ENCODE results near the gene ELMO1.

Gene ELMO1

GRCh38 chr7:37039131-37039749 lies 409.4 kb downstream of the ELMO1 start:
- no peak for DNase-seq (ENCODE audit: extremely low read depth in 1 of 2, low read depth in 1 of 2)

DNA sequence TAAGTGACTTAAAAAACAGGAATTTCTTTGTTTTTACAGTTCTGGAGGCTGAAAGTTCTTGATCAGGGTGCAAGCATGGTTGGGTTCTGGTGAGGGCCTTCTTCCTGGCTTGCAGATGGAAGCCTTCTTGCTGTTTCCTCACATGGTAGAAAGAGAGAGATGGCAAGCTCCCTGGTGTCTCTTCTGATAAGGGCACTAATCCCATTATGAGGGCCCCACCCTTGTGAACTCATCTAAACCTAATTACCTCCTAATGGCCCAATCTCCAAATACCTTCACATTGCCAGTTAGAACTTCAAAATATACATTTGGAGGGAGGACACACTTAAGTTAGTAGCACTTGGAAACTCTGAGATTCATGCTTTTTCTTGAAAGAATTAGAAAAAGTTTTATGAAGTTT lies 410.0 kb downstream of the ELMO1 start:
- DNase-seq (ENCODE audit: extremely low read depth in 1 of 2, low read depth in 1 of 2): no peak

DNA sequence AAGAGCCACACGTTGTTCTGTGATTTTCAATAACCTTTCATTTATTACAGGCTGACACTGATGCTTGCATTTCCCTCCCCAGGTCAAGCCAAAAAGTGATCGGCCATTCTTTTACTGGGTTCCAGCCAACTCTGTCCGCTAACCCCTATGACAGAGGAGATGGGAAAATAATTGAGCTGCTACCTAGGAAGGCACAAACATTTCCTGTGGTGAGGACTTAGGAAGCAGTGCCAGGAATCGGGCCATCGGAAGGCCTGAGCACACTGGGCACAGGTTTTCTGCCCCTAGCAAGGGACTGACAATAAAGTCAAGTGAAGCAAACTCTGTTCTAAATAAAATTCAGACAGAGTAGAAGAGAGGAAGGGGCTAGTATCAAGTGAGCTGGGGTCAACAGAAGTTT lies 411.4 kb downstream of the ELMO1 start:
- DNase-seq (ENCODE audit: extremely low read depth in 1 of 2, low read depth in 1 of 2): no peak

GRCh38 chr7:37035631-37036030 lies 413.0 kb downstream of the ELMO1 start:
- no peak for DNase-seq (ENCODE audit: extremely low read depth in 1 of 2, low read depth in 1 of 2)

- no peak for DNase-seq (ENCODE audit: extremely low read depth in 1 of 2, low read depth in 1 of 2)
These were observed 415.5 kb downstream of the ELMO1 start for GRCh38 chr7:37033141-37033540.

DNA sequence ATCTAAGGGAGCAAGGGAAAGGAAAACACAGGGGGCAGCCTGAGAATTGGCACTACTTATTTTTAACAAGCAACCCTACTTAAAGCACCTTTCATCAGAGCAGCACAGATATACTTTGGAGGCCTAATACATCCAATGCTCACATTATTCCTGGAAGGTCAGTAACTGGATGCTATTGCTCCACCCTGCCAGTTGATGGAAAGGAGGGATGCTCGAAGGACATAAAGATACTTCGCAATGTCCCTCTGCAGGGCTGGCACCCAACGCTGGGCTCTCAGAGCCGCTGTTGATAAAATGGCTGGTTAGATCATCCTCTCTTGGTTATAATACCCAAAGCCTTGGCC lies 416.4 kb downstream of the ELMO1 start:
- DNase-seq (ENCODE audit: extremely low read depth in 1 of 2, low read depth in 1 of 2): no peak

GRCh38 chr7:37031571-37032257 lies 416.9 kb downstream of the ELMO1 start:
- DNase-seq (ENCODE audit: extremely low read depth in 1 of 2, low read depth in 1 of 2): no peak

GRCh38 chr7:37028909-37029440 lies 419.7 kb downstream of the ELMO1 start:
- no peak for DNase-seq (ENCODE audit: extremely low read depth in 1 of 2, low read depth in 1 of 2)

- DNase-seq (ENCODE audit: extremely low read depth in 1 of 2, low read depth in 1 of 2): no peak
These were observed 420.9 kb downstream of the ELMO1 start for GRCh38 chr7:37027557-37028341.

GRCh38 chr7:37027104-37027503 lies 421.6 kb downstream of the ELMO1 start:
- DNase-seq (ENCODE audit: extremely low read depth in 1 of 2, low read depth in 1 of 2): no peak

DNA sequence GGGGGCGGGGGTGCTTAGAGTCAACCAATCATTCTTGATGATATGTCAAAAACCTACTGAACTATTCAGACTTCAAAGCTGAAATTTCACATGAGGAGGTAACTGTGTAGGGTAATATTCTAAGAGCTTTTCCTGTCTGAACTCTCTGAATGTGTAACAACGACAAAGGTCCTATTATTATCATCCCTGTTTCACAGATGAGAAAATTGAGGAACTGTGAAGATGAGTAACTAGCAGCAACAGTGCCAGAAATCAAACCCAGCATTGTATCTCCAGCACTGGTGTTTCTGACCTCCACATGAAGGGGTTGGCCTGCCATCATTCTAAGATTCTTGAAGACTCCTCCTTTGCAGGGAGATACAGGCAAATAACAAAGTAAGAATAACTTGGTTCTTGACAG lies 429.7 kb downstream of the ELMO1 start:
- no peak for DNase-seq (ENCODE audit: extremely low read depth in 1 of 2, low read depth in 1 of 2)

GRCh38 chr7:37016064-37016878 lies 432.4 kb downstream of the ELMO1 start:
- DNase-seq (ENCODE audit: extremely low read depth in 1 of 2, low read depth in 1 of 2): no peak

- no peak for DNase-seq (ENCODE audit: extremely low read depth in 1 of 2, low read depth in 1 of 2)
These were observed 433.2 kb downstream of the ELMO1 start for GRCh38 chr7:37015353-37016034.

GRCh38 chr7:37013771-37014170 lies 434.9 kb downstream of the ELMO1 start:
- DNase-seq (ENCODE audit: extremely low read depth in 1 of 2, low read depth in 1 of 2): no peak

- DNase-seq (ENCODE audit: extremely low read depth in 1 of 2, low read depth in 1 of 2): no peak
These were observed 437.3 kb downstream of the ELMO1 start for GRCh38 chr7:37011151-37011890.

DNA sequence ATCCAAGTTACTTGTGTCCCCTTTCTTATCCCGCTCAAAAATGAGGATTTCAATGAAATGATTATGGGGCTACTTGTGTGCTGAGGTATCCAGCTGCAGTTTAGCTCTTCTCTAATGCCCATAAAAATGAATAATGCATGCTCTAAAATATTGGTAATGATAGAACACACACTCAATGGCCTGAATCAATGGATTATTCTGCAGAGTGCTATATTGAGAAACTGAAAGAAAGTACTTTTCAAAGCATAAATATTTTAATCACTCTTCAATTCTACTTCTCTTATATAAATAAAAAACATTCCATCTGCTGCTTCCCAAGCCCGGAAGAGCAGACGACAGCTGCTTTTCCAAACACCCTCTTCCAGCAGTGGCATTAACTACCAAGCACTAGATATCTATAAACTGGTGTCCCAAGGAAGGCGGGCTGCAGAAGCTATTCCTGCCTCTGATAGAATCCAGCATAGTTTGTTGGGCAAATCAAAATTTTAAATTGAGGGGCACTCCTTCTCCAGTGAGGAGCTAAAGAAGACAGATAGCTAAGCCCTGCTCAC lies 439.5 kb downstream of the ELMO1 start:
- no peak for DNase-seq (ENCODE audit: extremely low read depth in 1 of 2, low read depth in 1 of 2)

DNA sequence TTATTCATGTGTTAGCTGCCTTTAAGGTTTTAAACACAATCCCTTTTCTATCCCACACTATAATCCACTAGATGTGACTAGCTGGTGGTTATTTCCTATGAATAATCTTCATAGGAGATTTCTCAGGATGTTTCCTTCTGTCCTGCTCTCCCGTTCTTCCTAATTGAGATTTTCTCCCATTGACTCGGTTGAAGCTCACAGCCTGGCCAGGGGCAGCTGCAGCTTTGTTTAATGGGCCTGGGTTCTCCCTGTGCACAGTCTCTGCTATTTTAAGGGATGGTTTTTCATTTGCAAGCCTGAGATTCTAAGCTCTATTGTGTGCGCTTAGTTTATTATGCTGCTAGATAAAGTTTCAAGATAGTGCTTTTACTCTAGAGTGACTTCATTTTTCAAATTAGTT lies 441.0 kb downstream of the ELMO1 start:
- DNase-seq (ENCODE audit: extremely low read depth in 1 of 2, low read depth in 1 of 2): no peak

GRCh38 chr7:37007268-37007667 lies 441.4 kb downstream of the ELMO1 start:
- DNase-seq (ENCODE audit: extremely low read depth in 1 of 2, low read depth in 1 of 2): no peak

GRCh38 chr7:37006764-37007163 lies 441.9 kb downstream of the ELMO1 start:
- no peak for DNase-seq (ENCODE audit: extremely low read depth in 1 of 2, low read depth in 1 of 2)

Measured in activated CD8-positive, alpha-beta memory T cell treated with anti-CD3 and anti-CD28 coated beads for 1 hour (primary cell).